GM12801 (cell line): ENCODE results near the gene GREB1L.

Experiments
- CTCF ChIP-seq: IDR thresholded peaks from one replicate; pipeline ENCODE4 v1.5.1; 2011; ENCODE audit warnings: control low read depth; ENCODE audit not compliant: insufficient read length; ENCODE audit errors: extremely low read depth

Gene GREB1L

GRCh38 chr18:21359746-21360145, 117.7 kb downstream of the GREB1L start:
- TF ChIP-seq CTCF: no peak

GRCh38 chr18:21361307-21361880, 119.4 kb downstream of the GREB1L start:
- no peak for TF ChIP-seq CTCF

GRCh38 chr18:21362831-21363230, 120.8 kb downstream of the GREB1L start:
- no peak for TF ChIP-seq CTCF

GRCh38 chr18:21363348-21363747, 121.3 kb downstream of the GREB1L start:
- no peak for TF ChIP-seq CTCF

GRCh38 chr18:21364471-21364870, 122.4 kb downstream of the GREB1L start:
- no peak for TF ChIP-seq CTCF

GRCh38 chr18:21366896-21367295, 124.9 kb downstream of the GREB1L start:
- no peak for TF ChIP-seq CTCF

GRCh38 chr18:21369146-21369545, 127.1 kb downstream of the GREB1L start:
- TF ChIP-seq CTCF: no peak
